Lower leg skin (tissue), 3 donors: Measurements from ENCODE around the gene FBXO38.

ENCODE experiments used
- POLR2A ChIP-seq, 2 donors: fragments of 450-650 bp; IDR thresholded peaks; one replicate each; pipeline ENCODE4 v1.6.1; 2016 to 2017; ENCODE audit warnings: antibody characterized with exemption in 2 of 2, mild to moderate bottlenecking in 1 of 2, moderate library complexity in 1 of 2
- TF ChIP-seq, protein P1 (sequence below), 3 donors: fragments of 450-650 bp; IDR thresholded peaks; one replicate each; pipeline ENCODE4 v1.5.1; 2016; ENCODE audit warnings: antibody characterized with exemption in 3 of 3, mild to moderate bottlenecking in 3 of 3, moderate library complexity in 2 of 3

- TF ChIP-seq, protein P1, sequence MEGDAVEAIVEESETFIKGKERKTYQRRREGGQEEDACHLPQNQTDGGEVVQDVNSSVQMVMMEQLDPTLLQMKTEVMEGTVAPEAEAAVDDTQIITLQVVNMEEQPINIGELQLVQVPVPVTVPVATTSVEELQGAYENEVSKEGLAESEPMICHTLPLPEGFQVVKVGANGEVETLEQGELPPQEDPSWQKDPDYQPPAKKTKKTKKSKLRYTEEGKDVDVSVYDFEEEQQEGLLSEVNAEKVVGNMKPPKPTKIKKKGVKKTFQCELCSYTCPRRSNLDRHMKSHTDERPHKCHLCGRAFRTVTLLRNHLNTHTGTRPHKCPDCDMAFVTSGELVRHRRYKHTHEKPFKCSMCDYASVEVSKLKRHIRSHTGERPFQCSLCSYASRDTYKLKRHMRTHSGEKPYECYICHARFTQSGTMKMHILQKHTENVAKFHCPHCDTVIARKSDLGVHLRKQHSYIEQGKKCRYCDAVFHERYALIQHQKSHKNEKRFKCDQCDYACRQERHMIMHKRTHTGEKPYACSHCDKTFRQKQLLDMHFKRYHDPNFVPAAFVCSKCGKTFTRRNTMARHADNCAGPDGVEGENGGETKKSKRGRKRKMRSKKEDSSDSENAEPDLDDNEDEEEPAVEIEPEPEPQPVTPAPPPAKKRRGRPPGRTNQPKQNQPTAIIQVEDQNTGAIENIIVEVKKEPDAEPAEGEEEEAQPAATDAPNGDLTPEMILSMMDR (IDR thresholded peaks at IDR 0.05), result no peak
- TF ChIP-seq POLR2A (IDR thresholded peaks at IDR 0.05), result no peak
Observed at GRCh38 chr5:148443241-148443640, 59.5 kb downstream of the FBXO38 start.
